ENCODE data around the gene CAMK1D. TPM values are rescaled to one million over a fixed set of nuclear protein-coding genes. Genes with fewer than 3 reads are reported as not detected.

CAMK1D gene
- total and polyA plus RNA-seq, 2 of the 8 experiments (the other 6 are each of a cell fraction or from before 2014, with no cell fraction given), result 3.5 to 10.6 TPM

DNA sequence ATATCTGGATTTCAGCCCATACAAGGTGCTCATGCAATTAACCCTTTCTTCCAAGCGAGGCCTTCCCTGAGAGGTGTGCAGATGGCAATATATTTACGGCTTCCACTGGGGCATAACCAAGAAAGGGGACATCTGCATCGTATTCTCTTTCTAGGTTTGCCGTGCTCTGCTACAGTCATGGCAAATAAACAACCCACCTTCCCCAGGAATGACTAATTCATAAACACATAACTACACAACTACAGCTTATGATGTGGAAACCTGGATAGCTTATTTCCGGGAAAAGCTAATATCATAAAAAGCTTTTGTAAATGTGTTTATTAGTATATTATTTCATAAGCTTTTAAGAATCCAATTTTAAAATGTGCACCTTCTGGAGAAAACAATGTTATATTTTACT lies 120.0 kb downstream of the CAMK1D start:
- no peak overlapping the region for H3K9ac ChIP-seq (replicated peaks in 1 of 4; ENCODE audit: extremely low read depth in 1 of 4, low read depth in 3 of 4, low read length in 3 of 4)
- no peak overlapping the region for H4K91ac ChIP-seq (replicated peaks; ENCODE audit: insufficient read length, low read length)
- H3K14ac ChIP-seq (ENCODE audit: insufficient read length), result no peak overlapping the region
- H2AFZ ChIP-seq (ENCODE audit: low read length), result no peak overlapping the region
- no peak overlapping the region for H3K4me3 ChIP-seq (ENCODE audit: extremely low read depth in 1 of 4, insufficient read depth in 2 of 4, low read depth in 3 of 4, low read length in 4 of 4)
- no peak overlapping the region for H3K18ac ChIP-seq (ENCODE audit: extremely low read depth, low read length)
- FAIRE-seq (no peak), DNase-seq (ENCODE audit: low read depth in 1 of 2, low spot score in 2 of 2) (no peak)
- H2AK5ac ChIP-seq (ENCODE audit: low read depth, low read length), result no peak overlapping the region
- no peaks in the 10 kb centered on the region for H3K79me1 ChIP-seq (ENCODE audit: low read depth, low read length)
- CTCF ChIA-PET (ENCODE audit: partially characterized antibody), result no interaction called here
- H3K23ac ChIP-seq (ENCODE audit: insufficient read length), result no peak overlapping the region
- H3K27ac ChIP-seq (ENCODE audit: low read depth, low read length), result no peak overlapping the region
- no peak overlapping the region for H3K56ac ChIP-seq (replicated peaks; ENCODE audit: insufficient read length, low read depth, low read length)
- POLR2A ChIA-PET (ENCODE audit: partially characterized antibody), result interaction anchor here (0.5 kb wide), 1 partner anchor 104 kb away, joined by 3 read pairs; no protein-coding TSS in a partner anchor
- no peaks in the 10 kb centered on the region for H4K20me1 ChIP-seq (replicated peaks in 1 of 2; ENCODE audit: control insufficient read depth in 1 of 2, insufficient read depth in 2 of 2, low read length in 2 of 2)
- H4K5ac ChIP-seq (ENCODE audit: insufficient read length, low read depth, low read length), result no peak overlapping the region
- H2BK5ac ChIP-seq (ENCODE audit: low read depth, low read length), result no peak overlapping the region
- WGBS, 2 experiments (ENCODE audit: extremely low coverage in 1 of 2, insufficient coverage in 1 of 2, insufficient read length in 1 of 2, insufficient replicate concordance in 2 of 2, low coverage in 1 of 2, low lambda C conversion rate in 2 of 2, missing lambda C conversion rate in 1 of 2), result 85% methylated on average over 5 of the region's 5 CpGs; no CpG with 5 or more reads in 1 of the 2 experiments
- no peaks in the 10 kb centered on the region for H3K79me2 ChIP-seq (ENCODE audit: control insufficient read depth in 1 of 2, insufficient read depth in 2 of 2, low read length in 2 of 2)
- no peak overlapping the region for H2BK15ac ChIP-seq (ENCODE audit: low read length)
- TF ChIP-seq BRCA1 (IDR thresholded peaks at IDR 0.05; ENCODE audit: low read depth, low read length) (no peak), KDM5A (IDR thresholded peaks at IDR 0.05; ENCODE audit: low read length) (no peak), TEAD4 (IDR thresholded peaks at IDR 0.05; ENCODE audit: low read depth, low read length) (no peak), ASH2L (IDR thresholded peaks at IDR 0.05; ENCODE audit: low read length) (no peak), MAFK (IDR thresholded peaks at IDR 0.05; ENCODE audit: low read depth, low read length) (no peak), CBX5 (IDR thresholded peaks at IDR 0.05; ENCODE audit: low read depth, low read length) (no peak), KDM1A (IDR thresholded peaks at IDR 0.05; ENCODE audit: borderline replicate concordance, low read length) (no peak), BACH1 (IDR thresholded peaks at IDR 0.05; ENCODE audit: low read length) (no peak), TCF12 (IDR thresholded peaks at IDR 0.05; ENCODE audit: low read depth, low read length) (no peak), NRF1 (IDR thresholded peaks at IDR 0.05; ENCODE audit: low read depth, low read length) (no peak)
- TF ChIP-seq, protein P1, sequence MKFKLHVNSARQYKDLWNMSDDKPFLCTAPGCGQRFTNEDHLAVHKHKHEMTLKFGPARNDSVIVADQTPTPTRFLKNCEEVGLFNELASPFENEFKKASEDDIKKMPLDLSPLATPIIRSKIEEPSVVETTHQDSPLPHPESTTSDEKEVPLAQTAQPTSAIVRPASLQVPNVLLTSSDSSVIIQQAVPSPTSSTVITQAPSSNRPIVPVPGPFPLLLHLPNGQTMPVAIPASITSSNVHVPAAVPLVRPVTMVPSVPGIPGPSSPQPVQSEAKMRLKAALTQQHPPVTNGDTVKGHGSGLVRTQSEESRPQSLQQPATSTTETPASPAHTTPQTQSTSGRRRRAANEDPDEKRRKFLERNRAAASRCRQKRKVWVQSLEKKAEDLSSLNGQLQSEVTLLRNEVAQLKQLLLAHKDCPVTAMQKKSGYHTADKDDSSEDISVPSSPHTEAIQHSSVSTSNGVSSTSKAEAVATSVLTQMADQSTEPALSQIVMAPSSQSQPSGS (IDR thresholded peaks at IDR 0.05; ENCODE audit: low read length), result no peak
- TF ChIP-seq, protein P2, sequence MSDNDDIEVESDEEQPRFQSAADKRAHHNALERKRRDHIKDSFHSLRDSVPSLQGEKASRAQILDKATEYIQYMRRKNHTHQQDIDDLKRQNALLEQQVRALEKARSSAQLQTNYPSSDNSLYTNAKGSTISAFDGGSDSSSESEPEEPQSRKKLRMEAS (IDR thresholded peaks at IDR 0.05), result no peak
- no peaks in the 10 kb centered on the region for H3K9me3 ChIP-seq (ENCODE audit: insufficient read depth in 2 of 2, low read depth in 1 of 2, low read length in 1 of 2)
- peaks cover 0 to 1% (median 0%) of the 10 kb centered on the region in 4 experiments; a peak in 3 of 7 replicates for H3K4me1 ChIP-seq (replicated peaks in 1 of 4; ENCODE audit: control insufficient read depth in 3 of 4, insufficient read depth in 4 of 4, low read length in 3 of 4)
- no peak overlapping the region for H3K4ac ChIP-seq (replicated peaks; ENCODE audit: insufficient read length, low read depth, low read length)
- H3K27me3 ChIP-seq (replicated peaks in 1 of 4; ENCODE audit: control insufficient read depth in 3 of 4, extremely low read depth in 1 of 4, insufficient read depth in 3 of 4, low read length in 3 of 4), result no peaks in the 10 kb centered on the region
- no peak overlapping the region for H3K4me2 ChIP-seq (ENCODE audit: insufficient read depth in 1 of 2, low read depth in 2 of 2, low read length in 2 of 2)
- H4K8ac ChIP-seq (ENCODE audit: extremely low read depth, insufficient read depth, low read length), result no peak overlapping the region
- H2BK12ac ChIP-seq (ENCODE audit: low read depth, low read length), result no peak overlapping the region
- no peak overlapping the region for H2BK120ac ChIP-seq (replicated peaks; ENCODE audit: low read depth, low read length)
- no peak overlapping the region for H2BK20ac ChIP-seq (ENCODE audit: low read length)
- H3K36me3 ChIP-seq (ENCODE audit: control insufficient read depth in 2 of 4, insufficient read depth in 4 of 4, low read length in 3 of 4), result no peaks in the 10 kb centered on the region
- no peaks in the 10 kb centered on the region for H3K23me2 ChIP-seq (ENCODE audit: low read depth, low read length)

Measured in H1 (cell line).